Measurements from ENCODE around the gene MAN1C1. TPM values are rescaled to one million over a fixed set of nuclear protein-coding genes. Genes with fewer than 3 reads are reported as not detected.

Gene MAN1C1
- total and polyA plus RNA-seq, 10 of the 15 experiments (the other 5 are each of a cell fraction or from before 2014, with no cell fraction given) = 0.12 to 0.56 (median 0.22) TPM; not detected in 3

GRCh38 chr1:25706146-25707089 is 89.8 kb downstream of the MAN1C1 start:
- RAD21 ChIA-PET (ENCODE audit: unreplicated experiment) = no interaction called here
- TF ChIP-seq ASH2L (IDR thresholded peaks at IDR 0.05; ENCODE audit: borderline replicate concordance, low read depth) (no peak), PRDM15 (CRISPR knock-in tag; IDR thresholded peaks at IDR 0.05) (no peak), LARP7 (IDR thresholded peaks at IDR 0.05) (no peak), EGR1 (IDR thresholded peaks at IDR 0.05; ENCODE audit: borderline replicate concordance in 1 of 2, low read depth in 2 of 2, low read length in 2 of 2) (no peak), SIN3A (IDR thresholded peaks at IDR 0.05; ENCODE audit: low read depth, low read length) (no peak), ZBTB40 (IDR thresholded peaks at IDR 0.05; ENCODE audit: borderline replicate concordance) (no peak), BMI1 (IDR thresholded peaks at IDR 0.05; ENCODE audit: borderline replicate concordance) (no peak), SP1 (IDR thresholded peaks at IDR 0.05; ENCODE audit: low read depth, low read length) (no peak), MEF2B (IDR thresholded peaks at IDR 0.05; ENCODE audit: partially characterized antibody, poor library complexity, severe bottlenecking) (no peak), BCLAF1 (IDR thresholded peaks at IDR 0.05) (no peak), NR2F1 (conservative IDR thresholded peaks at IDR 0.05) (no peak), ZNF24 (IDR thresholded peaks at IDR 0.05) (no peak)
- H4K20me1 ChIP-seq (ENCODE audit: control insufficient read depth, insufficient read depth) = no peaks in the 10 kb centered on the region; the same call in 1 of the 2 replicates
- no peaks in the 10 kb centered on the region for H3K9me3 ChIP-seq (replicated peaks; ENCODE audit: control insufficient read depth, insufficient read depth, low read length)
- SMC1A ChIA-PET (ENCODE audit: uncharacterized antibody, unreplicated experiment) = no interaction called here
- CTCF ChIA-PET = no interaction called here
- FAIRE-seq (no peak), ATAC-seq (no peak), DNase-seq (ENCODE audit: low read depth, low spot score) (no peak)
- H3K27ac ChIP-seq (ENCODE audit: control insufficient read depth, insufficient read depth) = no peak overlapping the region
- H3K36me3 ChIP-seq (ENCODE audit: control insufficient read depth in 2 of 2, insufficient read depth in 2 of 2, low read length in 1 of 2) = no peaks in the 10 kb centered on the region
- 48% methylated on average over 8 of the region's 8 CpGs for WGBS (ENCODE audit: insufficient coverage, insufficient replicate concordance, low lambda C conversion rate, missing lambda C conversion rate)
- POLR2A ChIA-PET = no interaction called here
- no peaks in the 10 kb centered on the region for H3K79me2 ChIP-seq (ENCODE audit: control insufficient read depth, insufficient read depth, low read length)
- no TSS peak for BruUV-seq (replicated peaks)
- intact Hi-C loops (cut with micrococcal nuclease; ENCODE audit: unreplicated experiment) = no loop called here
- peaks cover 4 to 11% of the 10 kb centered on the region in 2 experiments for H3K27me3 ChIP-seq (replicated peaks in 1 of 2; ENCODE audit: control insufficient read depth in 2 of 2, insufficient read depth in 2 of 2, low read length in 1 of 2)
- H3K4me3 ChIP-seq = no peak overlapping the region
- no peaks in the 10 kb centered on the region for H3K4me1 ChIP-seq (ENCODE audit: control insufficient read depth, insufficient read depth, low read length)
- H3K9ac ChIP-seq (ENCODE audit: control insufficient read depth, insufficient read depth, low read length) = no peak overlapping the region
- in situ Hi-C loops (cut with MboI) = no loop called here
- H2AFZ ChIP-seq (ENCODE audit: control insufficient read depth, low read depth, low read length) = no peak overlapping the region
- H3K4me2 ChIP-seq (ENCODE audit: control insufficient read depth, insufficient read depth) = no peak overlapping the region

Data from GM12878 (cell line).